K562 (cell line): ENCODE measurements around the gene COL16A1. TPM values are rescaled to one million over a fixed set of nuclear protein-coding genes. Genes with fewer than 3 reads are reported as not detected.

Experiments used
- BHLHE40 ChIP-seq: IDR thresholded peaks from 2 replicates; pipeline ENCODE4 v1.6.1; 2011; ENCODE audit warnings: low read length, improper control_type of control experiment
- BRCA1 ChIP-seq, 2 experiments: fragments of 450-650 bp in 1 of 2; sonication (generic) in 1 of 2; formaldehyde crosslinking in 1 of 2; IDR thresholded peaks; 2 replicates each; pipeline versions ENCODE4 v1.5.0 to v1.6.1; 2017 to 2020; ENCODE audit warnings: mild to moderate bottlenecking in 1 of 2, missing genetic modification reagents in 1 of 2
- CBFA2T3 ChIP-seq: fragments of 450-650 bp; IDR thresholded peaks from 2 replicates; pipeline ENCODE4 v1.6.1; 2017
- DPF2 ChIP-seq: fragments of 450-650 bp; IDR thresholded peaks from 2 replicates; pipeline ENCODE4 v1.6.1; 2016
- MAZ ChIP-seq, 2 experiments: fragments of 450-650 bp in 1 of 2; sonication (generic) in 1 of 2; formaldehyde crosslinking; IDR thresholded peaks in 1 of 2; conservative IDR thresholded peaks in 1 of 2; 2 replicates each; pipeline versions ENCODE4 v1.4.0 to v1.5.0; 2020; ENCODE audit warnings: mild to moderate bottlenecking in 1 of 2, missing genetic modification reagents in 1 of 2
- MTA3 ChIP-seq: fragments of 450-650 bp; formaldehyde crosslinking; IDR thresholded peaks from 2 replicates; pipeline ENCODE4 v1.6.1; 2017; ENCODE audit warnings: mild to moderate bottlenecking, borderline replicate concordance
- PCBP2 ChIP-seq: fragments of 200-400 bp; formaldehyde crosslinking; IDR thresholded peaks from 2 replicates; pipeline ENCODE4 v1.6.1; 2018; ENCODE audit warnings: low read length, low read depth, mild to moderate bottlenecking, moderate library complexity; ENCODE audit not compliant: poor library complexity, severe bottlenecking
- PHTF2 ChIP-seq: fragments of 250-450 bp; sonication (Bioruptor Pico); IDR thresholded peaks from 2 replicates; pipeline ENCODE4 v1.5.0; 2021; ENCODE audit warnings: mild to moderate bottlenecking
- RAD21 ChIP-seq, 2 experiments: fragments of 250-450 bp in 1 of 2; fragments of 450-650 bp in 1 of 2; sonication (Bioruptor Pico) in 1 of 2; formaldehyde crosslinking in 1 of 2; IDR thresholded peaks in 1 of 2; conservative IDR thresholded peaks in 1 of 2; 2 replicates each; pipeline versions ENCODE4 v1.4.0 to v1.8.0; 2020 to 2022; ENCODE audit warnings: mild to moderate bottlenecking in 2 of 2, moderate library complexity in 1 of 2
- SOX6 ChIP-seq: fragments of 450-650 bp; IDR thresholded peaks from 2 replicates; pipeline ENCODE4 v1.6.1; 2014; ENCODE audit warnings: mild to moderate bottlenecking
- ZNF124 ChIP-seq: sonication (generic); formaldehyde crosslinking; IDR thresholded peaks from 2 replicates; pipeline ENCODE4 v1.8.1; 2022; ENCODE audit warnings: missing genetic modification reagents
- ZNF77 ChIP-seq: fragments of 250-450 bp; sonication (Bioruptor Pico); IDR thresholded peaks from 2 replicates; pipeline ENCODE4 v1.5.0; 2020
- polyA plus RNA-seq, 8 experiments: library from polyadenylated mRNA; depleted of rRNA in 4 of 8; stranded (reverse) in 5 of 8; unstranded in 3 of 8; fragments of >200 nt; fragmentation: Nextera tagmentation in 2 of 8; fragmentation: Illumina TruSeq in 1 of 8; extraction: Ambion mirVana in 2 of 8; extraction: Trizol in 1 of 8; gene quantifications; 2 replicates each; pipeline versions ENCODE4 v1.2.1 to v1.2.3, GENCODE V29; 2011 to 2014; ENCODE audit warnings: inconsistent platforms in 1 of 8, missing spikeins in 1 of 8
- total RNA-seq, 7 experiments: library from RNA; depleted of rRNA in 6 of 7; stranded (reverse); fragments of >200 nt in 6 of 7; fragmentation: Illumina TruSeq in 2 of 7; extraction: Trizol in 2 of 7; gene quantifications; 2 replicates each; pipeline versions ENCODE4 v1.2.1 to v1.2.3, GENCODE V29; 2011 to 2021; ENCODE audit warnings: low replicate concordance in 1 of 7
- TF ChIP-seq, protein P1 (sequence below): fragments of 250-450 bp; sonication (Bioruptor Pico); IDR thresholded peaks from 2 replicates; pipeline ENCODE4 v1.5.0; 2020; ENCODE audit warnings: mild to moderate bottlenecking, borderline replicate concordance
- TF ChIP-seq, protein P2 (sequence below), 2 experiments: fragments of 450-650 bp in 1 of 2; sonication (generic) in 1 of 2; formaldehyde crosslinking in 1 of 2; IDR thresholded peaks in 1 of 2; conservative IDR thresholded peaks in 1 of 2; 2 replicates each; pipeline versions ENCODE4 v1.6.1 to v1.8.1; 2016 to 2023; ENCODE audit warnings: mild to moderate bottlenecking in 2 of 2, moderate library complexity in 2 of 2, inconsistent platforms in 1 of 2, missing genetic modification reagents in 1 of 2
- TF ChIP-seq, protein P3 (sequence below): fragments of 250-450 bp; sonication (Bioruptor Pico); IDR thresholded peaks from 2 replicates; pipeline ENCODE4 v1.5.0; 2021; ENCODE audit warnings: mild to moderate bottlenecking, moderate library complexity
- TF ChIP-seq, protein P4 (sequence below): IDR thresholded peaks from 3 replicates; pipeline ENCODE4 v1.6.1; 2011; ENCODE audit warnings: borderline replicate concordance, mild to moderate bottlenecking; ENCODE audit not compliant: insufficient read length, insufficient read depth
- TF ChIP-seq, protein P5 (sequence below): IDR thresholded peaks from 2 replicates; pipeline ENCODE4 v1.6.1; 2011; ENCODE audit warnings: borderline replicate concordance, low read depth, mild to moderate bottlenecking, moderate library complexity, low read length; ENCODE audit not compliant: insufficient read depth, poor library complexity, severe bottlenecking

Gene COL16A1
- total and polyA plus RNA-seq, 9 of the 15 experiments (the other 6 are each of a cell fraction or from before 2014, with no cell fraction given): 0.11 to 0.60 (median 0.11) TPM; not detected in 6

DNA sequence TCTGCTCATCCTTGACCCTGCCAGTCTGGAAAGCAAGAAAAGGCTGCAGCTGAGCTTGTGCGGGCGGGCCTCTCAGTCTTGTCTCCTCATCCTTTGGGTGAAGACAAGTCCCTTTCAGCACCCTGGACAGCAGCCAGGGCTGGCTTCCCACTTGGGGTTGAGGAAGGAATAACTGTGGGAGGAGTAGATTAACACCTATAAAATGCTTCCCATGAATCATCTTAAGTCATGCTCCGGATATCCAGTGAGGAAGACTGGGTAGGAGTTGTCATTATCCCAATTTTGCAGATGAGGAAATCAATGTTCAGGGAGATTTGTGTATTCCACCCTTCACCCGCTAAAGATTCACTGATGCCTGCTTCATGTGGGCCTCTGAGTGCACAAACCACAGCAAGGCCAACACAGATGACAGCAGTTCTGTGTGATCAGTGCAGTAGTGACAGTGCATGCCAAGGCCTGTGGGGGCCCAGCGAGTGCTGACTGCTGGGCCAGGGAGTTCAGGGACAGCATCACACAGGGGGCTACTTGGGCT, 20.1 kb upstream of the COL16A1 start (continued):
- TF ChIP-seq, protein P1, sequence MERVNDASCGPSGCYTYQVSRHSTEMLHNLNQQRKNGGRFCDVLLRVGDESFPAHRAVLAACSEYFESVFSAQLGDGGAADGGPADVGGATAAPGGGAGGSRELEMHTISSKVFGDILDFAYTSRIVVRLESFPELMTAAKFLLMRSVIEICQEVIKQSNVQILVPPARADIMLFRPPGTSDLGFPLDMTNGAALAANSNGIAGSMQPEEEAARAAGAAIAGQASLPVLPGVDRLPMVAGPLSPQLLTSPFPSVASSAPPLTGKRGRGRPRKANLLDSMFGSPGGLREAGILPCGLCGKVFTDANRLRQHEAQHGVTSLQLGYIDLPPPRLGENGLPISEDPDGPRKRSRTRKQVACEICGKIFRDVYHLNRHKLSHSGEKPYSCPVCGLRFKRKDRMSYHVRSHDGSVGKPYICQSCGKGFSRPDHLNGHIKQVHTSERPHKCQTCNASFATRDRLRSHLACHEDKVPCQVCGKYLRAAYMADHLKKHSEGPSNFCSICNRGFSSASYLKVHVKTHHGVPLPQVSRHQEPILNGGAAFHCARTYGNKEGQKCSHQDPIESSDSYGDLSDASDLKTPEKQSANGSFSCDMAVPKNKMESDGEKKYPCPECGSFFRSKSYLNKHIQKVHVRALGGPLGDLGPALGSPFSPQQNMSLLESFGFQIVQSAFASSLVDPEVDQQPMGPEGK (CRISPR knock-in tag): no peak
- TF ChIP-seq, protein P2, sequence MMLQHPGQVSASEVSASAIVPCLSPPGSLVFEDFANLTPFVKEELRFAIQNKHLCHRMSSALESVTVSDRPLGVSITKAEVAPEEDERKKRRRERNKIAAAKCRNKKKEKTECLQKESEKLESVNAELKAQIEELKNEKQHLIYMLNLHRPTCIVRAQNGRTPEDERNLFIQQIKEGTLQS (IDR thresholded peaks at IDR 0.05): no peak
- TF ChIP-seq, protein P2 (CRISPR knock-in tag; conservative IDR thresholded peaks at IDR 0.05): 0 out of 2 replicates have a peak, but pooled peaks have one; percentile 52
- TF ChIP-seq BRCA1 (IDR thresholded peaks at IDR 0.05) (no peak), BRCA1 (CRISPR knock-in tag; IDR thresholded peaks at IDR 0.05) (no peak), SOX6 (no peak), ZNF124 (CRISPR knock-in tag) (no peak), DPF2 (no peak), CBFA2T3 (no peak), ZNF77 (no peak), PCBP2 (no peak), MAZ (CRISPR knock-in tag; conservative IDR thresholded peaks at IDR 0.05 in 1 of 2, IDR thresholded peaks at IDR 0.05 in 1 of 2) (peak in 1 of 2 experiments; percentile 58; a peak in 1 of 4 replicates), MTA3 (no peak), BHLHE40 (no peak), RAD21 (CRISPR knock-in tag; conservative IDR thresholded peaks at IDR 0.05 in 1 of 2, IDR thresholded peaks at IDR 0.05 in 1 of 2) (no peak), PHTF2 (CRISPR knock-in tag) (no peak)
- TF ChIP-seq, protein P3, sequence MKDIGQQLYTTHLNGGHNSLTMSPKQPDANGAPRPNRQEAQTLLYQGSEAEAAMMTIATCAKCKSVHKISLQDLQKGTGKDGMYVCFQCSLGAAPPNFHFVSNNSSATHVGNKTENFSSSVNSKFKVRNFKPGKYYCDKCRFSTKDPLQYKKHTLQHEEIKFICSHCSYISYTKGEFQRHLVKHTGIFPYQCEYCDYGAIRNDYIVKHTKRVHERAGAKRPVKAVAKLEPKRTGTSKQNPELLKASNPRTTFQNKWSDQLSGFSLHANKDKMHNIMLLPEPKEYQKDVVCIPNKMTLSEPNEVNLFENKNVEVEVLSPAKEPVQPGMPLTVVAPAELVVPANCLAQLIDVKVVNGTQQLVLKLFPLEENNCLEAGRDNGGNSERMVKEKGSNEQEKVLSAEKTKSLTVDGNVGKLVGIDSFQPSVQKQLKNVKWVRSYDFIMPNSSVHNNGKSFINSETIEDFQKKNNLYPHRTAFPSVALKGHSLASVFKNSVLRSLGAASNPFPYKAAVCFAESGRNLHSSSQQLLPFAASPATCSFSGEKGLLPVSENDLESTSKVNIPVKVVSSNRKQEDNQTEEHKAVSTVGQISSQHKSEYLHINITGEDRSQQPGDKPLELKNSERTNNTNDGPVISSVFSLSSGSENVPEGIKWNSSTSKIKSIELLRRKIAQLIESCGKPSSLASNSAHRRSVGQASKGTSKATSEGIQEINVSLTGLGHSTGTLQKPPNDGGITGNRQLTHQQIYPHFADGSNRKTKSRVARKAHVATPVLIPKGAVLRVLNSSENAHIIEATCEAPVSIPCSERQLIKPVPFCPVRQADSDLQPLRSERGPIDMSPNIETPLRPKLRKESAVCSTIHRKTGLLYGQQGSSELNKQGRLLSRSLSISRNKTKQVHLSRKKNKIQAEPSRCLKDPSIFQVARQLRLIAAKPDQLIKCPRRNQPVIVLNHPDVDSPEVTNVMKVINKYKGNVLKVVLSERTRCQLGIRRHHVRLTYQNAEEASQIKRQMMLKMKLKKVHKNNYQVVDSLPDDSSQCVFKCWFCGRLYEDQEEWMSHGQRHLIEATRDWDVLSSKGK (CRISPR knock-in tag): no peak
- TF ChIP-seq, protein P4, sequence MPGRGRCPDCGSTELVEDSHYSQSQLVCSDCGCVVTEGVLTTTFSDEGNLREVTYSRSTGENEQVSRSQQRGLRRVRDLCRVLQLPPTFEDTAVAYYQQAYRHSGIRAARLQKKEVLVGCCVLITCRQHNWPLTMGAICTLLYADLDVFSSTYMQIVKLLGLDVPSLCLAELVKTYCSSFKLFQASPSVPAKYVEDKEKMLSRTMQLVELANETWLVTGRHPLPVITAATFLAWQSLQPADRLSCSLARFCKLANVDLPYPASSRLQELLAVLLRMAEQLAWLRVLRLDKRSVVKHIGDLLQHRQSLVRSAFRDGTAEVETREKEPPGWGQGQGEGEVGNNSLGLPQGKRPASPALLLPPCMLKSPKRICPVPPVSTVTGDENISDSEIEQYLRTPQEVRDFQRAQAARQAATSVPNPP: no peak
- TF ChIP-seq, protein P5, sequence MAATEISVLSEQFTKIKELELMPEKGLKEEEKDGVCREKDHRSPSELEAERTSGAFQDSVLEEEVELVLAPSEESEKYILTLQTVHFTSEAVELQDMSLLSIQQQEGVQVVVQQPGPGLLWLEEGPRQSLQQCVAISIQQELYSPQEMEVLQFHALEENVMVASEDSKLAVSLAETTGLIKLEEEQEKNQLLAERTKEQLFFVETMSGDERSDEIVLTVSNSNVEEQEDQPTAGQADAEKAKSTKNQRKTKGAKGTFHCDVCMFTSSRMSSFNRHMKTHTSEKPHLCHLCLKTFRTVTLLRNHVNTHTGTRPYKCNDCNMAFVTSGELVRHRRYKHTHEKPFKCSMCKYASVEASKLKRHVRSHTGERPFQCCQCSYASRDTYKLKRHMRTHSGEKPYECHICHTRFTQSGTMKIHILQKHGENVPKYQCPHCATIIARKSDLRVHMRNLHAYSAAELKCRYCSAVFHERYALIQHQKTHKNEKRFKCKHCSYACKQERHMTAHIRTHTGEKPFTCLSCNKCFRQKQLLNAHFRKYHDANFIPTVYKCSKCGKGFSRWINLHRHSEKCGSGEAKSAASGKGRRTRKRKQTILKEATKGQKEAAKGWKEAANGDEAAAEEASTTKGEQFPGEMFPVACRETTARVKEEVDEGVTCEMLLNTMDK: no peak
